K562 treated with DMSO at 1 percent for 24 hours (cell line): ENCODE results near the gene ZSCAN12. TPM values are rescaled to one million over a fixed set of nuclear protein-coding genes. Genes with fewer than 3 reads are reported as not detected.

ENCODE experiments used
- total RNA-seq: library from RNA; unstranded; fragments of 300-600 nt; gene quantifications from 2 replicates; pipeline ENCODE4 v1.2.3, GENCODE V29; 2022; ENCODE audit warnings: low read depth; ENCODE audit not compliant: insufficient read depth

Gene ZSCAN12
- 4.6 and 5.1 TPM in 2 replicates for total RNA-seq

GRCh38 chr6:28399350-28400121 is at the start of gene ZSCAN12:
TSS of gene ZSCAN12 (minus strand) at chr6:28399747. CDS start at chr6:28398405, 1,342 bp downstream.

DNA sequence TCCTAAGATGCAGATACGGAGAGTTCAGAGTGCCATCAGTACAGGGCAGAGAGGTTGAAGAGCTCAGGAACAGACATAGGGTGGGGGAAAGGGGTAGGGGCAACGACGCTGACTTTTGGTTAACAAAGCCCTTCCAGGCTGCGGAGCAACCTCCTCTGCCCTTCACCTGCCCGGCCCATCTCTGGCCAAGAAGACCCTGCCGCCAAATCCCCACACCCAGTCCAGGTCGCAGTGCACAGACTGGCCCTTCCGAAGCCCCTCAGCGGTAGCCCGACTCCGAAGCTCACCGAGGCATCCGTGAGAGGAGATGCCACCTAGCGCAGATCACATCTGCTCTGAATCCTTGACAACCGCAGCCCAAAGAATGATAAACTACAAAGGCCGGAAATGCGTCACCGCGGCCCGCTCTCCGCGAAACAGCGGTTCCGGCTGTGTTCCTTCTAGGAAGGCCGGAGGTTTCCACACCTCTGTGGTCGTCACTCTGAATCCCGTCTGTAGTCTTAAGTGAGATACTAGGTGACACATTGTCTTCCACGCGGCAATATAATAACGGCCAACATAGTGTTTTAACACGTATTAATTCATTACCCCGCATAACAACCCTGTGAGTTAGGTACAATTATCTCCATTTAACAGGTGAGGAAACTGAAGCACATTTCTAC is 43.7 kb upstream of the ZSCAN12 start, which contains the start of gene ZSCAN23:
Gene ZSCAN23 (minus strand): TSS at position 380 of the 662 bp plus-strand sequence. CDS start 7,225 bp downstream, outside the sequence.

GRCh38 chr6:28349892-28350737 is 49.4 kb downstream of the ZSCAN12 start, which contains the start of gene ZKSCAN3:
TSS of gene ZKSCAN3 (plus strand) at chr6:28349947. CDS start at chr6:28359587, 9,640 bp downstream.

DNA sequence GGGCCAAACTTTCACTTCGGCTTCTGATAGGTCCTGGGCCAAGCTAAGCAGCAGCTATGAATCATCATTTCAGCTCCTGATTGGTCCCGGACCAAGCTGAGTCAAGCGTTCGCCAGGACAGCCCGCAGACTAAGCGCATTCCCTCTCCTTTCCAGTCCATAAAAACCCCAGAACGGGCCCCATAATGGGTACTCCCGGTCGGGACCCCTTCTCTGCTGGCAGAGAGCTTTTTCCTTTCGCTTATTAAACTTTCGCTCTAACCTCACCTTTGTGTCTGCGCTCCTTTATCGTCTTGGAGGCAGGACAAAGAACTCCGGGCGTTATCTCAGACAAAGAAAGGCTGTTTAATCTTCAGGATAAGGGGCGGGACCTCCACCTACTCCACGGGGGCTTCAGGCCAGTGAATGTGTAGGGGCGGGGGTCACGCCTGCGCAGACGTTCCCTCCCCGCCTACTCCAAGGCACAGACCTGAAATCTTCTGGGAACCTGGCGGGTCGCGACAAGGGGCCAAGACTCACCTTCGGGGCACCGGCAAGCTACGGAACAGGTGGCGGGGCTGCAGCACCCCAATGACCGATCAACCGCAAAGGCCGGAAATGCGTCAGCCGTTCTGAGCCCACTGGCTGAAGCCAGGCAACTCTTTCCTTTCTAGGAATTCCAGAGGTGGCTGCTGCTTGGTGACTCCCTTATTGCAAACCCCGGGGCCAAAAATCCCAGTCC is 63.8 kb downstream of the ZSCAN12 start, which contains the start of gene ZSCAN31:
Gene ZSCAN31 (minus strand): TSS at position 585 of the 720 bp plus-strand sequence. CDS start 6,465 bp downstream, outside the sequence.

Other genes with a start within 250 kb of the ZSCAN12 start
- 19.9 and 22.7 TPM in 2 replicates for gene ZSCAN9, start 174.5 kb downstream of the ZSCAN12 start, total RNA-seq
- 6.9 and 8.3 TPM in 2 replicates for gene ZKSCAN4, start 147.5 kb downstream of the ZSCAN12 start, total RNA-seq
- gene NKAPL, start 140.4 kb downstream of the ZSCAN12 start, total RNA-seq = not detected in 2 replicates
- 7.4 and 8.7 TPM in 2 replicates for gene ZSCAN26, start 132.6 kb downstream of the ZSCAN12 start, total RNA-seq
- gene PGBD1, start 118.2 kb downstream of the ZSCAN12 start, total RNA-seq = 9.8 and 11.2 TPM in 2 replicates
- gene ZSCAN31, start 63.6 kb downstream of the ZSCAN12 start, total RNA-seq = 7.6 and 8.8 TPM in 2 replicates
- gene ZKSCAN3, start 49.8 kb downstream of the ZSCAN12 start, total RNA-seq = 5.1 and 5.2 TPM in 2 replicates
- 0.21 TPM in 1 of 2 replicates, not detected in the other for gene ZSCAN23, start 43.7 kb upstream of the ZSCAN12 start, total RNA-seq
- not detected in 2 replicates for gene GPX6, start 116.0 kb upstream of the ZSCAN12 start, total RNA-seq
- 1.0 and 1.4 TPM in 2 replicates for gene GPX5, start 126.1 kb upstream of the ZSCAN12 start, total RNA-seq